Measurements from ENCODE around the gene DHX35. TPM values are rescaled to one million over a fixed set of nuclear protein-coding genes. Genes with fewer than 3 reads are reported as not detected.

Gene DHX35
- total RNA-seq, 1 experiment from 2014 or later: 20.4 TPM

DNA sequence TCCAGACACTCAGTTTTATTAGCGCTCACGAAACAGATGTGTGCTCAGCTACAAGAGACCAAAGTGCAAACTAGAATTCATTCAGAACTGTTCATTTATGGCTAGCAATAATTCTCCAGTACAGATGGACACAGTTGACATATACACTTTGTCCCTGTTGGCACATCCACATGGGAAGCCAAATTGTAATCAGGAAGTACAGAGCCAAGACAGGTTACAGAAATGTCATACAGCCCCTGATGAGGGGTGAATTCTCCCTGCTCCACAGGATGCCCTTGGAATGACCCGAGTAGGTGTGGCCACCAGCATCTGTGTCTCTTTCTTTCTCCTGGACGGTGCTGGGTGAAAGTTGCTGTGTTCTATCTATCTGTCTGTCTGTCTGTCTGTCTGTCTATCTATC, 7.6 kb downstream of the DHX35 start:
- H3K27me3 Mint-ChIP-seq (ENCODE audit: low read depth): no peaks in the 10 kb centered on the region
- H3K4me3 Mint-ChIP-seq: no peak overlapping the region
- no peak for ATAC-seq
- H3K9me3 Mint-ChIP-seq: no peaks in the 10 kb centered on the region
- ChIA-PET POLR2A (no interaction called here), CTCF (no interaction called here)
- no peak for DNase-seq (ENCODE audit: low spot score)
- H3K4me1 Mint-ChIP-seq: 0 out of 2 replicates have a peak, but pooled peaks cover 3% of the 10 kb centered on the region
- TF ChIP-seq, protein P1, sequence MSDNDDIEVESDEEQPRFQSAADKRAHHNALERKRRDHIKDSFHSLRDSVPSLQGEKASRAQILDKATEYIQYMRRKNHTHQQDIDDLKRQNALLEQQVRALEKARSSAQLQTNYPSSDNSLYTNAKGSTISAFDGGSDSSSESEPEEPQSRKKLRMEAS (CRISPR knock-in tag; IDR thresholded peaks at IDR 0.05): no peak
- TF ChIP-seq TEAD1 (CRISPR knock-in tag; IDR thresholded peaks at IDR 0.05): no peak
- TF ChIP-seq, protein P2, sequence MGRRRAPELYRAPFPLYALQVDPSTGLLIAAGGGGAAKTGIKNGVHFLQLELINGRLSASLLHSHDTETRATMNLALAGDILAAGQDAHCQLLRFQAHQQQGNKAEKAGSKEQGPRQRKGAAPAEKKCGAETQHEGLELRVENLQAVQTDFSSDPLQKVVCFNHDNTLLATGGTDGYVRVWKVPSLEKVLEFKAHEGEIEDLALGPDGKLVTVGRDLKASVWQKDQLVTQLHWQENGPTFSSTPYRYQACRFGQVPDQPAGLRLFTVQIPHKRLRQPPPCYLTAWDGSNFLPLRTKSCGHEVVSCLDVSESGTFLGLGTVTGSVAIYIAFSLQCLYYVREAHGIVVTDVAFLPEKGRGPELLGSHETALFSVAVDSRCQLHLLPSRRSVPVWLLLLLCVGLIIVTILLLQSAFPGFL (CRISPR knock-in tag; IDR thresholded peaks at IDR 0.05; ENCODE audit: borderline replicate concordance): no peak
- H3K36me3 Mint-ChIP-seq: peaks cover 28% of the 10 kb centered on the region
- no peak overlapping the region for H3K27ac Mint-ChIP-seq

DNA sequence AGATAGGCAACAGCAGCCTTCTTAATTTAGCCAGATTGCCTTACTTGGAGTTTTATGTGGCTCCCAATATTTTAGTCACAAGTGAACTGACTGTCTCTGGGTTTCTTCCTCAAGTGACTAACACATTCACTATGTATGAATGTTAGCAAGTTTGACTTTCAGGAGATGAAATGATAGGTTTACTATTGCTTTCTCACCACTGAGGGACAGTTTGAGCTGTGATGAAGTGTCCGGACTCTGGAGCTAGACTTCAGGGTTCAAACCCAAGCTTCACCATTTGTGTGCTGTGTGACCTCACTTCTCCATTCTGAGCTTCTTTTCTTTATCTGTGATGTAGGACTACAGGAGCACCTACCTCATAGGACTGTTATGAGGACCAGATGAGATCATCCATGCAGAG, 8.2 kb downstream of the DHX35 start:
- TF ChIP-seq, protein P3, sequence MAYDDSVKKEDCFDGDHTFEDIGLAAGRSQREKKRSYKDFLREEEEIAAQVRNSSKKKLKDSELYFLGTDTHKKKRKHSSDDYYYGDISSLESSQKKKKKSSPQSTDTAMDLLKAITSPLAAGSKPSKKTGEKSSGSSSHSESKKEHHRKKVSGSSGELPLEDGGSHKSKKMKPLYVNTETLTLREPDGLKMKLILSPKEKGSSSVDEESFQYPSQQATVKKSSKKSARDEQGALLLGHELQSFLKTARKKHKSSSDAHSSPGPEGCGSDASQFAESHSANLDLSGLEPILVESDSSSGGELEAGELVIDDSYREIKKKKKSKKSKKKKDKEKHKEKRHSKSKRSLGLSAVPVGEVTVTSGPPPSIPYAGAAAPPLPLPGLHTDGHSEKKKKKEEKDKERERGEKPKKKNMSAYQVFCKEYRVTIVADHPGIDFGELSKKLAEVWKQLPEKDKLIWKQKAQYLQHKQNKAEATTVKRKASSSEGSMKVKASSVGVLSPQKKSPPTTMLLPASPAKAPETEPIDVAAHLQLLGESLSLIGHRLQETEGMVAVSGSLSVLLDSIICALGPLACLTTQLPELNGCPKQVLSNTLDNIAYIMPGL (CRISPR knock-in tag; IDR thresholded peaks at IDR 0.05): no peak
- TF ChIP-seq, protein P4, sequence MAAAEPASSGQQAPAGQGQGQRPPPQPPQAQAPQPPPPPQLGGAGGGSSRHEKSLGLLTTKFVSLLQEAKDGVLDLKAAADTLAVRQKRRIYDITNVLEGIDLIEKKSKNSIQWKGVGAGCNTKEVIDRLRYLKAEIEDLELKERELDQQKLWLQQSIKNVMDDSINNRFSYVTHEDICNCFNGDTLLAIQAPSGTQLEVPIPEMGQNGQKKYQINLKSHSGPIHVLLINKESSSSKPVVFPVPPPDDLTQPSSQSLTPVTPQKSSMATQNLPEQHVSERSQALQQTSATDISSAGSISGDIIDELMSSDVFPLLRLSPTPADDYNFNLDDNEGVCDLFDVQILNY (CRISPR knock-in tag; IDR thresholded peaks at IDR 0.05): no peak
- no peak overlapping the region for H3K27ac Mint-ChIP-seq
- ChIA-PET CTCF (interaction anchor here (1.0 kb wide), 1 partner anchor 8 kb away, joined by 3 read pairs; the partner anchor contains the start of gene DHX35), POLR2A (no interaction called here)
- ATAC-seq (no peak), DNase-seq (ENCODE audit: low spot score) (no peak)
- H3K4me3 Mint-ChIP-seq: no peak overlapping the region
- 0 out of 2 replicates have a peak, but pooled peaks cover 3% of the 10 kb centered on the region for H3K4me1 Mint-ChIP-seq
- H3K36me3 Mint-ChIP-seq: peaks cover 29% of the 10 kb centered on the region
- no peaks in the 10 kb centered on the region for H3K9me3 Mint-ChIP-seq
- H3K27me3 Mint-ChIP-seq (ENCODE audit: low read depth): no peaks in the 10 kb centered on the region

DNA sequence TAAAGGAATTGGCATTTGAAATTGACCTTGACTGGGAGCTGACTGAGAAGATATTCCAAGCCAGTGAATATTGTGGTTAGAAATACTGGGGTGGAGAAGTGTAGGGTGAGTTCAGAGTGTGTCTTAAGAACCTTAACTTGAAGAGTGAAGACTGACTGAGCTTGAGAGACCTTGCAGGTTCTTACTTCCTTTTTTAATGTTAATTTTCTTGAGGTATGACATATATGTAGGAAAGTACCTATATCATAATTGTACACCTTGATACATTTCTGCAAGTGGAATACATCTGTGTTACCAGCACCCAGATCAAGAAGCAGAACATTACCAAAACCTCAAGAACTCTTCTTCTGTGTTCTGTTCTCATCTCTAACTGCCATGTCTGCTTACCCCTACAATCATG, 11.0 kb downstream of the DHX35 start:
- DNase-seq (ENCODE audit: low spot score) (no peak), ATAC-seq (no peak)
- TF ChIP-seq ZNF416 (CRISPR knock-in tag; IDR thresholded peaks at IDR 0.05) (no peak), NFATC4 (CRISPR knock-in tag; IDR thresholded peaks at IDR 0.05) (no peak), ZNF423 (CRISPR knock-in tag; IDR thresholded peaks at IDR 0.05) (no peak), ESRRA (CRISPR knock-in tag; IDR thresholded peaks at IDR 0.05; ENCODE audit: borderline replicate concordance) (no peak), ATF1 (CRISPR knock-in tag; IDR thresholded peaks at IDR 0.05) (no peak), NR3C1 (CRISPR knock-in tag; conservative IDR thresholded peaks at IDR 0.05; ENCODE audit: low read depth) (no peak), SOX15 (CRISPR knock-in tag; IDR thresholded peaks at IDR 0.05) (no peak), JUN (CRISPR knock-in tag; IDR thresholded peaks at IDR 0.05) (no peak)
- TF ChIP-seq, protein P5, sequence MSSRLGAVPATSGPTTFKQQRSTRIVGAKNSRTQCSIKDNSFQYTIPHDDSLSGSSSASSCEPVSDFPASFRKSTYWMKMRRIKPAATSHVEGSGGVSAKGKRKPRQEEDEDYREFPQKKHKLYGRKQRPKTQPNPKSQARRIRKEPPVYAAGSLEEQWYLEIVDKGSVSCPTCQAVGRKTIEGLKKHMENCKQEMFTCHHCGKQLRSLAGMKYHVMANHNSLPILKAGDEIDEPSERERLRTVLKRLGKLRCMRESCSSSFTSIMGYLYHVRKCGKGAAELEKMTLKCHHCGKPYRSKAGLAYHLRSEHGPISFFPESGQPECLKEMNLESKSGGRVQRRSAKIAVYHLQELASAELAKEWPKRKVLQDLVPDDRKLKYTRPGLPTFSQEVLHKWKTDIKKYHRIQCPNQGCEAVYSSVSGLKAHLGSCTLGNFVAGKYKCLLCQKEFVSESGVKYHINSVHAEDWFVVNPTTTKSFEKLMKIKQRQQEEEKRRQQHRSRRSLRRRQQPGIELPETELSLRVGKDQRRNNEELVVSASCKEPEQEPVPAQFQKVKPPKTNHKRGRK (CRISPR knock-in tag; IDR thresholded peaks at IDR 0.05; ENCODE audit: borderline replicate concordance): no peak
- TF ChIP-seq, protein P6, sequence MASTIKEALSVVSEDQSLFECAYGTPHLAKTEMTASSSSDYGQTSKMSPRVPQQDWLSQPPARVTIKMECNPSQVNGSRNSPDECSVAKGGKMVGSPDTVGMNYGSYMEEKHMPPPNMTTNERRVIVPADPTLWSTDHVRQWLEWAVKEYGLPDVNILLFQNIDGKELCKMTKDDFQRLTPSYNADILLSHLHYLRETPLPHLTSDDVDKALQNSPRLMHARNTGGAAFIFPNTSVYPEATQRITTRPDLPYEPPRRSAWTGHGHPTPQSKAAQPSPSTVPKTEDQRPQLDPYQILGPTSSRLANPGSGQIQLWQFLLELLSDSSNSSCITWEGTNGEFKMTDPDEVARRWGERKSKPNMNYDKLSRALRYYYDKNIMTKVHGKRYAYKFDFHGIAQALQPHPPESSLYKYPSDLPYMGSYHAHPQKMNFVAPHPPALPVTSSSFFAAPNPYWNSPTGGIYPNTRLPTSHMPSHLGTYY (CRISPR knock-in tag; IDR thresholded peaks at IDR 0.05): no peak
- TF ChIP-seq, protein P3 (CRISPR knock-in tag; IDR thresholded peaks at IDR 0.05): no peak
- TF ChIP-seq, protein P7, sequence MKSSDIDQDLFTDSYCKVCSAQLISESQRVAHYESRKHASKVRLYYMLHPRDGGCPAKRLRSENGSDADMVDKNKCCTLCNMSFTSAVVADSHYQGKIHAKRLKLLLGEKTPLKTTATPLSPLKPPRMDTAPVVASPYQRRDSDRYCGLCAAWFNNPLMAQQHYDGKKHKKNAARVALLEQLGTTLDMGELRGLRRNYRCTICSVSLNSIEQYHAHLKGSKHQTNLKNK (CRISPR knock-in tag; IDR thresholded peaks at IDR 0.05): no peak
- TF ChIP-seq, protein P8, sequence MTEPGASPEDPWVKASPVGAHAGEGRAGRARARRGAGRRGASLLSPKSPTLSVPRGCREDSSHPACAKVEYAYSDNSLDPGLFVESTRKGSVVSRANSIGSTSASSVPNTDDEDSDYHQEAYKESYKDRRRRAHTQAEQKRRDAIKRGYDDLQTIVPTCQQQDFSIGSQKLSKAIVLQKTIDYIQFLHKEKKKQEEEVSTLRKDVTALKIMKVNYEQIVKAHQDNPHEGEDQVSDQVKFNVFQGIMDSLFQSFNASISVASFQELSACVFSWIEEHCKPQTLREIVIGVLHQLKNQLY (CRISPR knock-in tag; IDR thresholded peaks at IDR 0.05): no peak
- TF ChIP-seq, protein P9, sequence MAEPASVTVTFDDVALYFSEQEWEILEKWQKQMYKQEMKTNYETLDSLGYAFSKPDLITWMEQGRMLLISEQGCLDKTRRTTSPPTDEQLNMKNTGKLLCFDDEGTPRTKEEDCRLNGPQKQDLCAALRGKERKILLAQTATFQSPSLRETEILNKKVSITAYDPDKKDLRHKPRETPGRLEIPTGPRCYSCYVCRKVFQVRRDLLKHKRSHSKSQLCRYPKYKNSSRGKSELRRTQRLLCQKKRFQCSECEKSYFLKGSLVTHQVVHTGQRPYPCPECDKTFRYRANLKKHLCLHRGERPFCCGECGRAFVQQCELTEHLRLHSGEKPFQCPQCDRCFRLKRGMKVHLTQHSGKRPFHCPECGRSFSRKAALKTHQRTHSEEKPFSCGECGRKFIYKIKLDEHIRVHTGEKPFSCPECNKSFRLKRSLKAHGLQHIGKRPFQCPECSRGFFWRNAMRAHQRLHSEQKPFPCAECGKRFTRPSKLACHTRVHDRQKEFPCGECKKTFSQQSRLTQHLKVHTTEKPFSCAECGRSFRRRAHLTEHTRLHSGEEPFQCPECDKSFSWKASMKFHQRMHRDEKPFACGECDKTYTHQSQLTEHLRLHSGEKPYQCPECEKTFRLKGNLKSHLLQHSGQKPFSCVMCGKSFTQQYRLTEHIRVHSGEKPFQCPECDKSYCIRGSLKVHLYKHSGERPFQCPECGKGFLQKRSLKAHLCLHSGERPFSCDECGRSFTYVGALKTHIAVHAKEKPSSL (CRISPR knock-in tag; conservative IDR thresholded peaks at IDR 0.05): no peak

More for the DNA sequence above, 11.0 kb downstream of the DHX35 start:
- Mint-ChIP-seq H3K9me3 (no peaks in the 10 kb centered on the region), H3K4me1 (no peaks in the 10 kb centered on the region), H3K27ac (no peak overlapping the region), H3K27me3 (ENCODE audit: low read depth) (no peaks in the 10 kb centered on the region), H3K36me3 (peaks cover 29% of the 10 kb centered on the region), H3K4me3 (no peak overlapping the region)
- ChIA-PET POLR2A (no interaction called here), CTCF (no interaction called here)
